ENCODE results near the gene EMP2. TPM values are rescaled to one million over a fixed set of nuclear protein-coding genes. Genes with fewer than 3 reads are reported as not detected.
A peak's percentile ranks its signal among the peaks of the same experiment; 100 is the strongest.

EMP2 gene
- total RNA-seq, 4 donors from 2014 or later: 7.9 to 13.5 (median 11.7) TPM

DNA sequence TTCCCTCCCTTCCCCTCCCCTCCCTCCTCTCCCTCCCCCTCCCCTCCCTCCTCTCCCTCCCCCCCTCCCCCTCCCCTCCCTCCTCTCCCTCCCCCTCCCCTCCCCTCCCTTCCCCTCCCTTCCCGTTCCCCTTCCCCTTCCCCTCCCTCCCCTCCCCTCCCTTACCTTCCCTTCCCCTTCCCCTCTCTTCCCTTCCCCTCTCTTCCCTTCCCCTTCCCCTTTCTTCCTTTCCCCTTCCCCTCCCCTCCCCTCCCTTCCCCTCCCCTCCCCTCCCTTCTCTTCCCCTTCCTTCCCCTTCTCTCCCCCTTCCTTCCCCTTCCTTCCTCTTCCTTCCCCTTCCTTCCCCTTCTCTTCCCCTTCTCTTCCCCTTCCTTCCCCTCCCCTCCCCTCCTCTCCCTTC is 61.1 kb downstream of the EMP2 start:
- H3K27me3 ChIP-seq: no peaks in the 10 kb centered on the region
- no peak for DNase-seq
- peaks cover 12 to 13% of the 10 kb centered on the region in 2 donors for H3K4me1 ChIP-seq
- H3K9me3 ChIP-seq: no peaks in the 10 kb centered on the region
- H3K27ac ChIP-seq: no peak overlapping the region
- no peaks in the 10 kb centered on the region for H3K36me3 ChIP-seq
- intact Hi-C loops (cut with DNase I; ENCODE audit: low total_unique reads) (no loop called here), in situ Hi-C loops (cut with MboI; ENCODE audit: low sequenced_read_pairs in 4 of 4) (loop anchor here (5.0 to 25.0 kb wide), 7 partner anchors 56 to 1957 kb away; no protein-coding TSS in a partner anchor)
- no peak overlapping the region for H3K4me3 ChIP-seq
- no peak for ATAC-seq
- TF ChIP-seq, protein P1, sequence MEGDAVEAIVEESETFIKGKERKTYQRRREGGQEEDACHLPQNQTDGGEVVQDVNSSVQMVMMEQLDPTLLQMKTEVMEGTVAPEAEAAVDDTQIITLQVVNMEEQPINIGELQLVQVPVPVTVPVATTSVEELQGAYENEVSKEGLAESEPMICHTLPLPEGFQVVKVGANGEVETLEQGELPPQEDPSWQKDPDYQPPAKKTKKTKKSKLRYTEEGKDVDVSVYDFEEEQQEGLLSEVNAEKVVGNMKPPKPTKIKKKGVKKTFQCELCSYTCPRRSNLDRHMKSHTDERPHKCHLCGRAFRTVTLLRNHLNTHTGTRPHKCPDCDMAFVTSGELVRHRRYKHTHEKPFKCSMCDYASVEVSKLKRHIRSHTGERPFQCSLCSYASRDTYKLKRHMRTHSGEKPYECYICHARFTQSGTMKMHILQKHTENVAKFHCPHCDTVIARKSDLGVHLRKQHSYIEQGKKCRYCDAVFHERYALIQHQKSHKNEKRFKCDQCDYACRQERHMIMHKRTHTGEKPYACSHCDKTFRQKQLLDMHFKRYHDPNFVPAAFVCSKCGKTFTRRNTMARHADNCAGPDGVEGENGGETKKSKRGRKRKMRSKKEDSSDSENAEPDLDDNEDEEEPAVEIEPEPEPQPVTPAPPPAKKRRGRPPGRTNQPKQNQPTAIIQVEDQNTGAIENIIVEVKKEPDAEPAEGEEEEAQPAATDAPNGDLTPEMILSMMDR (IDR thresholded peaks at IDR 0.05 in 4 of 5, conservative IDR thresholded peaks at IDR 0.05 in 1 of 5): no peak
- TF ChIP-seq POLR2A (IDR thresholded peaks at IDR 0.05): no peak

DNA sequence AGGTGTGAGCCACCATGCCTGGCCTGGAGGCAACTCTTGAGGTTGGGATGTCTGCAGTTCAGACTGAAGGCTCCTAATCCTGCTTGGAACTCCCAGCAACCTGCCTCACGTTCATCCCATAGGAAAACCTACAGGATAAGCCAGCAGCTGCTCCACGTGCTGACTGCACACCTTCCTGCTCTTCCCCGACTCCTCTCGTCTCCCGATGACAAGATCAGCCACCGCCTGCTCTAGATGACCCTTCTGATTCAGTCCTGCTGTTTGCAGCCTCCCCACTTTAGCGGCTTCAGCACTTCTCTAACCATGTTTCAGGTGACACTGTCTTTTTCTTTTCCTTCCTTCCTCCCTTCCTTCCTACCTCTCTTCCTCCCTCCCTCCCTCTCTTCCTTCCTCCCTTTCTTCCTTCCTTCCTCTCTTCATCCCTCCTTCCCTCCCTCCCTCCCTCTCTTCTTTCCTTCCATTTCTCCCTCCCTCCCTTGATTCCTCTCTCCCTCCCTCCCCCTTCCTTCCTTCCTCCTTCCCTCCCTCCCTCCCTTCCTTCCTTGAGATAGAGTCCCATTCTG is 61.8 kb downstream of the EMP2 start:
- H3K36me3 ChIP-seq: no peaks in the 10 kb centered on the region
- in situ Hi-C loops (cut with MboI; ENCODE audit: low sequenced_read_pairs in 4 of 4): loop anchor here (5.0 to 25.0 kb wide), 7 partner anchors 56 to 1956 kb away; no protein-coding TSS in a partner anchor
- peaks cover 18 to 20% of the 10 kb centered on the region in 2 donors for H3K4me1 ChIP-seq
- H3K27me3 ChIP-seq: no peaks in the 10 kb centered on the region
- no peak overlapping the region for H3K27ac ChIP-seq
- no peak for ATAC-seq
- no peak for DNase-seq
- H3K4me3 ChIP-seq: no peak overlapping the region
- intact Hi-C loops (cut with DNase I; ENCODE audit: low total_unique reads): no loop called here
- TF ChIP-seq, protein P1 (IDR thresholded peaks at IDR 0.05 in 4 of 5, conservative IDR thresholded peaks at IDR 0.05 in 1 of 5): no peak
- no peak for TF ChIP-seq POLR2A (IDR thresholded peaks at IDR 0.05)
- no peaks in the 10 kb centered on the region for H3K9me3 ChIP-seq

DNA sequence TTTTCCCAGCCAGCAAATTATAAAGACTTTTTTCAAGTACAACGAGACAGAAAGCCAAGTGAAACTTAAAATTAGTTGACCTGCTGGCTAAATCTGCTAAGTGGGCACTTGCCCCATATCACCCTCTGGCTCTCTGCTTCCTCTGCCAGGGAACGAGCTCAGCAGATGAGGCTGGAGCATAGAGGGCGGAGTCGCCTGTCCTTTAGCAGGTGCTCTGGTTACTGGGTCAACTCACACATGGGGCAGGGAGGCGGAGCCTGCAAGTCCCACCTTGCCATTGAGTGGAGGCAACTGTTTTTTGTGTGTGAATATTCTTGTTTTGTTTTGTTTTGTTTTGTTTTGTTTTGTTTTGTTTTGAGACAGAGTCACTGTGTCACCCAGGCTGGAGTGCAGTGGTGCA is 62.5 kb downstream of the EMP2 start:
- Histone ChIP-seq H3K36me3 (no peaks in the 10 kb centered on the region), H3K4me3 (no peak overlapping the region), H3K27ac (no peak overlapping the region), H3K4me1 (peaks cover 18 to 21% of the 10 kb centered on the region in 2 donors), H3K9me3 (no peaks in the 10 kb centered on the region), H3K27me3 (no peaks in the 10 kb centered on the region)
- DNase-seq (peak in 1 of 2 donors; percentile 9), ATAC-seq (peak in 1 of 2 donors; percentile 49)
- TF ChIP-seq POLR2A (IDR thresholded peaks at IDR 0.05): no peak
- TF ChIP-seq, protein P1 (IDR thresholded peaks at IDR 0.05 in 4 of 5, conservative IDR thresholded peaks at IDR 0.05 in 1 of 5): no peak
- in situ Hi-C loops (cut with MboI; ENCODE audit: low sequenced_read_pairs in 4 of 4): loop anchor here (5.0 to 25.0 kb wide), 7 partner anchors 57 to 1956 kb away; no protein-coding TSS in a partner anchor
- intact Hi-C loops (cut with DNase I; ENCODE audit: low total_unique reads): no loop called here

DNA sequence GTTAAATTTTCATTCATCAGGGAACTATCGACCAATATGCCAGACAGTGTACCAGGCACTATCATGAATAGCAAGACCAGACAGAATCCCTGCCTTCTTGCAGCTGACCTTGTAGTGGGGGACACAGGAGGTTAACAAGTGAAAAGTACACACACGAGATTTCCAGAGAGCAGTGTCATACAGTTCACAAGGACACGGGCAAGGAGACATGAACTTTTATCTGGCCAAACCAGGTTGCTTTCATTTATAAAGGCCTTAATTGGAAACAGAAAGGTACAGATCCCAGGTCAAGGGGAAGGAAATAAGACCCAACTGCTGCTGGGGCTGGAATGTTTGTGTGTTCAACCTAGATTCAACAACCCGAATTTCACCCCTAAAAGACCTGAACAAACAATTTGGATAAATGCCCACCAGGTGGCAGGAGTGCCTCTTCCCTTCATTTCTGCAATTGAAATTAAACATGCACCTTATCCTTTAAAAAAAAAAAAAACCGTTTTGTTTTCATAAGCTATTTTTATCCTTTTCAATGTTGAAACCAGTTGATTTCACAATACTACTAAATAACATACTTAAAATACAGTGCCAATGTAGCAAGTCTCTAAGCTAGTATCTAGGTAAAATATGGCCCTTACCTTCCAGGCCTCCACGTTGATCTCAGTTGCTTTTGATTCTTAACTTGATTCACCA is 65.9 kb downstream of the EMP2 start:
- H3K27me3 ChIP-seq: no peaks in the 10 kb centered on the region
- no peak for TF ChIP-seq POLR2A (IDR thresholded peaks at IDR 0.05)
- TF ChIP-seq, protein P1 (IDR thresholded peaks at IDR 0.05 in 4 of 5, conservative IDR thresholded peaks at IDR 0.05 in 1 of 5): peak; percentile 67 to 74 (median 73)
- DNase-seq (peak; percentile 15 to 59), ATAC-seq (peak; percentile 89 to 91)
- no peaks in the 10 kb centered on the region for H3K36me3 ChIP-seq
- H3K4me3 ChIP-seq: peak overlapping the region in 1 of 4 donors; percentile 5
- in situ Hi-C loops (cut with MboI; ENCODE audit: low sequenced_read_pairs in 4 of 4) (loop anchor here (5.0 to 25.0 kb wide), 9 partner anchors 60 to 1952 kb away; no protein-coding TSS in a partner anchor), intact Hi-C loops (cut with DNase I; ENCODE audit: low total_unique reads) (loop anchor here (1.0 to 5.0 kb wide), 4 partner anchors 63 to 1947 kb away; no protein-coding TSS in a partner anchor)
- H3K9me3 ChIP-seq: no peaks in the 10 kb centered on the region
- peak overlapping the region; percentile 61 to 85 (median 68) for H3K27ac ChIP-seq
- H3K4me1 ChIP-seq: peaks cover 18 to 21% of the 10 kb centered on the region in 2 donors
